Neuronal stem cell (in vitro differentiated cells): Measurements from ENCODE around the gene CFAP58.

Source experiments
- DNase-seq: peaks from one replicate; pipeline ENCODE4 v3.0.0-alpha.2; 2013; ENCODE audit warnings: low spot score
- H2AFZ ChIP-seq: one replicate; pipeline ENCODE4 v1.6.1; 2013; ENCODE audit warnings: mild to moderate bottlenecking, low read length, inconsistent platforms
- H2AK5ac ChIP-seq: 2 replicates; pipeline ENCODE4 v1.6.1; 2013; ENCODE audit warnings: low read depth, mild to moderate bottlenecking, inconsistent platforms, low read length, moderate library complexity, mixed read lengths
- H2BK120ac ChIP-seq: 2 replicates; pipeline ENCODE4 v1.6.1; 2013; ENCODE audit warnings: low read depth, mild to moderate bottlenecking, inconsistent platforms, low read length, moderate library complexity, mixed read lengths
- H2BK12ac ChIP-seq: one replicate; pipeline ENCODE4 v1.6.1; 2013; ENCODE audit warnings: low read length, inconsistent platforms
- H2BK15ac ChIP-seq: 2 replicates; pipeline ENCODE4 v1.6.1; 2013; ENCODE audit warnings: mild to moderate bottlenecking, low read length, inconsistent platforms, mixed read lengths
- H2BK5ac ChIP-seq: one replicate; pipeline ENCODE4 v1.6.1; 2013; ENCODE audit warnings: inconsistent platforms, mild to moderate bottlenecking, low read length, moderate library complexity
- H3K14ac ChIP-seq: one replicate; pipeline ENCODE4 v1.6.1; 2013; ENCODE audit warnings: low read length, inconsistent platforms
- H3K18ac ChIP-seq: 2 replicates; pipeline ENCODE4 v1.6.1; 2013; ENCODE audit warnings: low read length, inconsistent platforms
- H3K23ac ChIP-seq: 2 replicates; pipeline ENCODE4 v1.6.1; 2013; ENCODE audit warnings: low read depth, mild to moderate bottlenecking, mixed read lengths, low read length, inconsistent platforms; ENCODE audit not compliant: poor library complexity
- H3K27ac ChIP-seq: replicated peaks from 3 replicates; pipeline ENCODE4 v1.5.1; 2013; ENCODE audit warnings: low read length, inconsistent platforms
- H3K27me3 ChIP-seq, 3 experiments: 2 replicates each; pipeline ENCODE4 v1.6.1; 2013; ENCODE audit warnings: low read length in 3 of 3, mild to moderate bottlenecking in 2 of 3, inconsistent platforms in 1 of 3, low read depth in 1 of 3, mixed read lengths in 1 of 3, moderate library complexity in 1 of 3; ENCODE audit not compliant: control insufficient read depth in 3 of 3, insufficient read depth in 3 of 3
- H3K36me3 ChIP-seq, 2 donors: replicated peaks in 1 of 2; 2 replicates each; pipeline ENCODE4 v1.6.1; 2013; ENCODE audit warnings: low read length in 2 of 2; ENCODE audit not compliant: control insufficient read depth in 2 of 2, insufficient read depth in 2 of 2
- H3K4ac ChIP-seq: 2 replicates; pipeline ENCODE4 v1.6.1; 2013; ENCODE audit warnings: inconsistent platforms, mild to moderate bottlenecking, low read length, moderate library complexity
- H3K4me1 ChIP-seq, 2 donors: 1 replicate in 1 of 2; 2 replicates in 1 of 2; pipeline ENCODE4 v1.6.1; 2013; ENCODE audit warnings: low read length in 2 of 2, low read depth in 1 of 2; ENCODE audit not compliant: control insufficient read depth in 2 of 2, insufficient read depth in 1 of 2
- H3K4me2 ChIP-seq: one replicate; pipeline ENCODE4 v1.6.1; 2013; ENCODE audit warnings: mild to moderate bottlenecking, low read length, inconsistent platforms; ENCODE audit not compliant: insufficient read depth, poor library complexity, severe bottlenecking
- H3K4me3 ChIP-seq, 2 donors: 2 replicates each; pipeline ENCODE4 v1.5.1; 2013; ENCODE audit warnings: low read length in 2 of 2, mild to moderate bottlenecking in 2 of 2, inconsistent platforms in 1 of 2, moderate library complexity in 1 of 2
- H3K79me1 ChIP-seq: one replicate; pipeline ENCODE4 v1.6.1; 2013; ENCODE audit warnings: low read depth, mild to moderate bottlenecking, inconsistent platforms, low read length, moderate library complexity
- H3K9ac ChIP-seq: one replicate; pipeline ENCODE4 v1.6.1; 2013; ENCODE audit warnings: mild to moderate bottlenecking, low read depth, low read length, inconsistent platforms; ENCODE audit not compliant: poor library complexity
- H3K9me3 ChIP-seq, 2 donors: replicated peaks in 1 of 2; 2 replicates each; pipeline versions ENCODE3 to v1.6.1; 2013; ENCODE audit warnings: low read length in 2 of 2, mild to moderate bottlenecking in 2 of 2, inconsistent platforms in 1 of 2, low read depth in 1 of 2, mixed read lengths in 1 of 2, moderate library complexity in 1 of 2; ENCODE audit not compliant: control insufficient read depth in 2 of 2, insufficient read depth in 1 of 2
- H4K8ac ChIP-seq: one replicate; pipeline ENCODE4 v1.6.1; 2013; ENCODE audit warnings: low read depth, mild to moderate bottlenecking, inconsistent platforms, low read length, moderate library complexity
- H4K91ac ChIP-seq: one replicate; pipeline ENCODE4 v1.6.1; 2013; ENCODE audit warnings: low read length, low read depth, mild to moderate bottlenecking, inconsistent platforms; ENCODE audit not compliant: poor library complexity
- WGBS, 2 donors: extraction: QIAGEN DNeasy Blood & Tissue Kit; methylation state at CpG; one replicate each; pipeline ENCODE4 v1.1.7; 2013; ENCODE audit warnings: missing lambda C conversion rate in 2 of 2, mixed read lengths in 1 of 2; ENCODE audit not compliant: insufficient read length in 2 of 2, insufficient replicate concordance in 1 of 2; ENCODE audit errors: extremely low coverage in 2 of 2; 5-methylcytosine and 5-hydroxymethylcytosine counted together

The CFAP58 gene

DNA sequence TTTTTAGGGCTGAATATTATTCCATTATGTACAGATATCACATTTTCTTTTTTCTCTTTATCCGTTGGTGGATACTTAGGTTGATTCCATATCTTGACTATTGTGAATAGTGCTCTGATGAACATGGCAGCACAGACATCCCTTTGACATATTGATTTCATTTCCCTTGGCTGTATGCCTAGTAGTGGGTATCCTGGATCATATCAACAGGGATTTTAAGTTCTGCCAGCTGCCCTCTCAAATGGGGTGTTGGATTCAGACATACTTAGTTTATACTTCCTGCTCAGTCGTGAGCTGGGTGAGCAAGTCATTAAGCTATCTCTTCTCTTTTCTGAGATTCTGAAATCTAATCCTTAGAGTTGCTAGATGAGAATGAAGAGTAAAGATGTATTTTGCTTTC lies 147.8 kb downstream of the CFAP58 start:
- H3K4me2 ChIP-seq: no peak overlapping the region
- no peak overlapping the region for H3K27ac ChIP-seq
- H2BK5ac ChIP-seq: no peak overlapping the region
- H3K14ac ChIP-seq: no peak overlapping the region
- H2BK15ac ChIP-seq: no peak overlapping the region
- no peak for DNase-seq
- H4K8ac ChIP-seq: no peak overlapping the region
- no peak overlapping the region for H2AK5ac ChIP-seq
- H3K4me3 ChIP-seq: no peak overlapping the region
- no peak overlapping the region for H4K91ac ChIP-seq
- H3K23ac ChIP-seq: no peak overlapping the region
- no CpG with 5 or more reads among the region's 2 CpGs for WGBS, 2 donors
- H3K79me1 ChIP-seq: no peaks in the 10 kb centered on the region
- H3K4ac ChIP-seq: no peak overlapping the region
- H2BK120ac ChIP-seq: no peak overlapping the region
- no peaks in the 10 kb centered on the region for H3K9me3 ChIP-seq
- no peak overlapping the region for H2AFZ ChIP-seq
- H3K27me3 ChIP-seq: peaks cover 0 to 23% (median 0%) of the 10 kb centered on the region in 3 experiments
- H3K4me1 ChIP-seq: peaks cover 0 to 11% of the 10 kb centered on the region in 2 donors
- no peak overlapping the region for H3K9ac ChIP-seq
- no peak overlapping the region for H2BK12ac ChIP-seq
- H3K18ac ChIP-seq: no peak overlapping the region
- no peaks in the 10 kb centered on the region for H3K36me3 ChIP-seq

DNA sequence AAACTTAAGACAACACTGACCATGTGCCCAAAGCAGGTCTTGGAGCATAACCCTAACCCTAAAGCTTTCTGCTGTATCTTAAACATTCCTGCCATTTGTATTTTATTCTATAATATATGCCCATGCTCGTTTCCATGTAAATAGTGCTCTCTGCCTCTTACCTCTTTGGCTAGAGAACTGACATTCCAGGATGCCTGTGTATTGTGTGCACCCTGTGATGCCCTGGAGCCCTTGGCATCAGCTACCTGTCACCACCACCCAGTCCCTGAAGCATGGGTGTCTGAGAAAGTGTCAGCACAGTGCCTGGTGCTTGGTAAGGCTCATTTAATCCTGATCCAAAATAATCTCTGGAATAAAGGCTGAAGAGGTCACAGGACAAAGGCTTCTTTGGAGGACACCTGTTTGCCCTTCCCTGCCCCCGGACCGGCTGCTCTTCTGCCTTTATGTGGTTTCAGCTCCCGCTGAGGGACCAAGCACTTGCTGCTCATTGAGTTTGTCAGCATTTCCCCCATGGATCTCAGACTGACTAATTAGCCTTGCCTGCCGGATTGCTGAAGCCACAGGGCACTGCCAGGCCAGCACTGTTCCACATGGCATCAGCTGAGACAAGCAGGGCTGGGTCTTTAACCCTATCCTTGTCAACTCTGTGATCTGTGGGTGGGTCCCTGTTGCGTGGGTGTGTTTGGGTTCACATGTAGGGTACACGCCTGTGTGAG lies 148.4 kb downstream of the CFAP58 start:
- no peaks in the 10 kb centered on the region for H3K9me3 ChIP-seq

DNA sequence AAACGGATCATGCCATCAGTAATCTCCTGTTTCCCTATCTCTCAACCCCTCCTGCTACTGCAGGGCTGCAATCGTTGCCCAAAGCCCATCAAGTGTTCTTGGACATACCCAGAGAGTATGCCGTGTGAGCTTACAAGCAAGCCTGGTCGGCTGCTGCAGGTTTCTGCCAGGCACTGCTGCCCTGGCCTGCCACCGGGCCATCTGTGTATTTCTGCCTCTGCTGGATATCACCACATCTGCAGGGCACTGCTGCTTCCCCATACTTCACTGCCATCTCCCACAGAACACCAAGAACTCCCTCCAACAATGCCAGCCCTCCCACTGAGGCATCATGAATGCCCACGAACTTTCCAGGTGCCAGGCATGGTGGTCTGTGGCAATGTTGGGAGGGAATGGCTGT lies 149.3 kb downstream of the CFAP58 start:
- Histone ChIP-seq H3K23ac (no peak overlapping the region), H4K8ac (no peak overlapping the region), H3K27me3 (peaks cover 0 to 25% (median 0%) of the 10 kb centered on the region in 3 experiments), H3K79me1 (no peaks in the 10 kb centered on the region), H2AK5ac (peak overlapping the region; percentile 70), H3K4me1 (peaks cover 0 to 11% of the 10 kb centered on the region in 2 donors), H2BK5ac (no peak overlapping the region), H2BK120ac (no peak overlapping the region), H2AFZ (no peak overlapping the region), H3K9ac (no peak overlapping the region), H3K4me2 (no peak overlapping the region), H3K9me3 (no peaks in the 10 kb centered on the region), H2BK12ac (peak overlapping the region; percentile 69), H3K36me3 (no peaks in the 10 kb centered on the region), H2BK15ac (peak overlapping the region; percentile 46), H3K4ac (no peak overlapping the region), H3K4me3 (no peak overlapping the region), H3K14ac (peak overlapping the region; percentile 43), H4K91ac (no peak overlapping the region), H3K18ac (peak overlapping the region; percentile 46), H3K27ac (no peak overlapping the region)
- no CpG with 5 or more reads among the region's 6 CpGs for WGBS, 2 donors
- DNase-seq: no peak

More for the DNA sequence above, 148.4 kb downstream of the CFAP58 start:
- Histone ChIP-seq H3K36me3 (no peaks in the 10 kb centered on the region), H3K27me3 (peaks cover 0 to 25% (median 0%) of the 10 kb centered on the region in 3 experiments), H2BK120ac (no peak overlapping the region), H2AFZ (no peak overlapping the region), H3K4me2 (peak overlapping the region; percentile 20), H2BK15ac (no peak overlapping the region), H2AK5ac (no peak overlapping the region), H3K18ac (no peak overlapping the region), H3K27ac (no peak overlapping the region), H2BK5ac (no peak overlapping the region), H3K4ac (no peak overlapping the region), H4K91ac (no peak overlapping the region), H3K23ac (no peak overlapping the region), H3K79me1 (no peaks in the 10 kb centered on the region), H3K4me1 (peaks cover 0 to 11% of the 10 kb centered on the region in 2 donors), H3K14ac (no peak overlapping the region), H3K4me3 (no peak overlapping the region), H4K8ac (no peak overlapping the region), H2BK12ac (no peak overlapping the region), H3K9ac (peak overlapping the region; percentile 73)
- WGBS, 2 donors: no CpG with 5 or more reads among the region's 7 CpGs
- DNase-seq: peak; percentile 39
